ENCODE results near the gene ICOS. TPM values are rescaled to one million over a fixed set of nuclear protein-coding genes. Genes with fewer than 3 reads are reported as not detected.
"Not testable (repeated sequence)": the region's sequence is repeated elsewhere in the genome, so short reads cannot be mapped to it uniquely, and the experiment has no call there.

ICOS gene
- total RNA-seq, 1 experiment from 2014 or later = not detected

- no peak for DNase-seq (ENCODE audit: low spot score)
These were observed 37.1 kb downstream of the ICOS start for GRCh38 chr2:203973676-203974075.

- no peak for DNase-seq (ENCODE audit: low spot score)
These were observed 39.3 kb downstream of the ICOS start for GRCh38 chr2:203975912-203976311.

- DNase-seq (ENCODE audit: low spot score) = no peak
These were observed 45.7 kb downstream of the ICOS start for GRCh38 chr2:203982276-203982675.

- no peak for DNase-seq (ENCODE audit: low spot score)
These were observed 46.6 kb downstream of the ICOS start for GRCh38 chr2:203983064-203983715.

GRCh38 chr2:203985978-203986377 is 49.4 kb downstream of the ICOS start:
- not testable (repeated sequence) for DNase-seq (ENCODE audit: low spot score)

- DNase-seq (ENCODE audit: low spot score) = no peak
These were observed 51.4 kb downstream of the ICOS start for GRCh38 chr2:203987959-203988358.

GRCh38 chr2:203988500-203989260 is 52.1 kb downstream of the ICOS start:
- DNase-seq (ENCODE audit: low spot score) = no peak

GRCh38 chr2:203989521-203989920 is 53.0 kb downstream of the ICOS start:
- no peak for DNase-seq (ENCODE audit: low spot score)

- no peak for DNase-seq (ENCODE audit: low spot score)
These were observed 55.9 kb downstream of the ICOS start for GRCh38 chr2:203992509-203992908.

GRCh38 chr2:203993011-203993410 is 56.4 kb downstream of the ICOS start:
- no peak for DNase-seq (ENCODE audit: low spot score)

- no peak for DNase-seq (ENCODE audit: low spot score)
These were observed 57.0 kb downstream of the ICOS start for GRCh38 chr2:203993560-203993959.

- DNase-seq (ENCODE audit: low spot score) = no peak
These were observed 58.2 kb downstream of the ICOS start for GRCh38 chr2:203994735-203995134.

GRCh38 chr2:203996692-203997091 is 60.1 kb downstream of the ICOS start:
- no peak for DNase-seq (ENCODE audit: low spot score)

- no peak for DNase-seq (ENCODE audit: low spot score)
These were observed 60.9 kb downstream of the ICOS start for GRCh38 chr2:203997481-203997880.

- DNase-seq (ENCODE audit: low spot score) = no peak
These were observed 61.6 kb downstream of the ICOS start for GRCh38 chr2:203997980-203998809.

- no peak for DNase-seq (ENCODE audit: low spot score)
These were observed 63.3 kb downstream of the ICOS start for GRCh38 chr2:203999835-204000234.

- DNase-seq (ENCODE audit: low spot score) = no peak
These were observed 63.9 kb downstream of the ICOS start for GRCh38 chr2:204000446-204000845.

GRCh38 chr2:204003276-204003990 is 66.9 kb downstream of the ICOS start:
- DNase-seq (ENCODE audit: low spot score) = no peak

GRCh38 chr2:204004912-204005311 is 68.3 kb downstream of the ICOS start:
- DNase-seq (ENCODE audit: low spot score) = no peak

- no peak for DNase-seq (ENCODE audit: low spot score)
These were observed 69.6 kb downstream of the ICOS start for GRCh38 chr2:204005940-204006721.

- no peak for DNase-seq (ENCODE audit: low spot score)
These were observed 71.8 kb downstream of the ICOS start for GRCh38 chr2:204008352-204008751.

Measured in H4 (cell line).